SHP77 treated with DMSO at 0.1 percent for 48 hours (cell line): Measurements from ENCODE around the gene PGAP3.
"Not testable (repeated sequence)": the region's sequence is repeated elsewhere in the genome, so short reads cannot be mapped to it uniquely, and the experiment has no call there.

Experiments
- DNase-seq: peaks from one replicate; lab custom pipeline; 2025; lab: John Stamatoyannopoulos, UW

The PGAP3 gene

DNA sequence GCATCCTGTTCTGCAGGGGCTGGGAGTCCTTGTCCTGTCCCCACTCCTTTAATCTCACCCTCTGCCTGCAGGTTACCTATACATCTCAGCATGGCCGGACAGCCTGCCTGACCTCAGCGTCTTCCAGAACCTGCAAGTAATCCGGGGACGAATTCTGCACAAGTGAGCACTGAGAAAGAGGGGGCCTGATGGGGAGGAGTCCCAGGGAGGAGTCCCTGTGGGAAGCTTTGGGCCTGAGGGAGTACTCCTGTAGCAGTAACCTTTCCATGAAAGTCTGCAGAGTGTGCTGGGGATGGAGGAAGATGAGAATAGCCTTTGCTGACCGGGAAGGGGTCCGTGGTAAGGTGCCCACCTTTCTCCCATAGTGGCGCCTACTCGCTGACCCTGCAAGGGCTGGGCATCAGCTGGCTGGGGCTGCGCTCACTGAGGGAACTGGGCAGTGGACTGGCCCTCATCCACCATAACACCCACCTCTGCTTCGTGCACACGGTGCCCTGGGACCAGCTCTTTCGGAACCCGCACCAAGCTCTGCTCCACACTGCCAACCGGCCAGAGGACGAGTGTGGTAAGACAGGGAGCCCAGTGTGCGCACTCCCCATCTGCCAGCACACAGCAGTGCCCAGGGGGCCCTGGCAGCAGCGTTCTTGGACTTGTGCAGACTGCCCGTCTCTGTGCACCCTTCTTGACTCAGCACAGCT, 27.7 kb upstream of the PGAP3 start:
- no peak for DNase-seq

DNA sequence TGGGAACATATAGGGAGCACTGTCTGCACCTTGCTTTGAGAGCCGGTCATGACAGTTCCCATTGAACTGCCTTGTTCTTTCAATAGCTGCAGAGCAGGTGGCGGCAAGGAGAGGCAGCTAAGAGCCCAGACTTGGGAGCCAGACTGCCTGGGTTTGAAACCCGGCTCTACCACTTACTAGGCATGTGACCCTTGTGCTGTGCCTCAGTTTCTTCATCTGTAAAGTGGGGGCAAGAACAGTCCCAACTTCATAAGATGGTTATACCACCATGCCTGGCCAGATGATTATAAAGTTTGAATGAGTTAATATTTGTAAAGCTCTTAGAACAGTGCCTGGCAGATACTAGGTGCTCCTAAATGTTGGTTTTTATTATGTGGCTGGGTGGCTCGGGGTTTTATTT, 26.4 kb upstream of the PGAP3 start:
- no peak for DNase-seq

DNA sequence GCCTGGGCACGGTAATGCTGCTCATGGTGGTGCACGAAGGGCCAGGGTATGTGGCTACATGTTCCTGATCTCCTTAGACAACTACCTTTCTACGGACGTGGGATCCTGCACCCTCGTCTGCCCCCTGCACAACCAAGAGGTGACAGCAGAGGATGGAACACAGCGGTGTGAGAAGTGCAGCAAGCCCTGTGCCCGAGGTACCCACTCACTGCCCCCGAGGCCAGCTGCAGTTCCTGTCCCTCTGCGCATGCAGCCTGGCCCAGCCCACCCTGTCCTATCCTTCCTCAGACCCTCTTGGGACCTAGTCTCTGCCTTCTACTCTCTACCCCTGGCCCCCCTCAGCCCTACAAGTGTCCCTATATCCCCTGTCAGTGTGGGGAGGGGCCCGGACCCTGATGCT, 24.0 kb upstream of the PGAP3 start:
- no peak for DNase-seq

DNA sequence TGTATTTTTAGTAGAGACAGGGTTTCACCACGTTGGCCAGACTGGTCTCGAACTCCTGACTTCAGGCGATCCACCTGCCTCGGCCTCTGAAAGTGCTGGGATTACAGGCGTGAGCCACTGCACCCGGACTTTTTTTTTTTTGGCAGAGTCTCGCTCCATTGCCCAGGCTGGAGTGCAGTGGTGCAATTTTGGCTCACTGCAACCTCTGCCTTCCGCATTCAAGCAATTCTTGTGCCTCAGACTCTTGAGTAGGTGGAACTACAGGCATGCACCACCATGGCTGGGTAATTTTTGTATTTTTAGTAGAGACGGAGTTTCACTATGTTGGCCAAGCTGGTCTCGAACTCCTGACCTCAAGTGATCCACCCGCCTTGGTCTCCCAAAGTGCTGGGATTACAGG, 23.2 kb upstream of the PGAP3 start:
- not testable (repeated sequence) for DNase-seq

DNA sequence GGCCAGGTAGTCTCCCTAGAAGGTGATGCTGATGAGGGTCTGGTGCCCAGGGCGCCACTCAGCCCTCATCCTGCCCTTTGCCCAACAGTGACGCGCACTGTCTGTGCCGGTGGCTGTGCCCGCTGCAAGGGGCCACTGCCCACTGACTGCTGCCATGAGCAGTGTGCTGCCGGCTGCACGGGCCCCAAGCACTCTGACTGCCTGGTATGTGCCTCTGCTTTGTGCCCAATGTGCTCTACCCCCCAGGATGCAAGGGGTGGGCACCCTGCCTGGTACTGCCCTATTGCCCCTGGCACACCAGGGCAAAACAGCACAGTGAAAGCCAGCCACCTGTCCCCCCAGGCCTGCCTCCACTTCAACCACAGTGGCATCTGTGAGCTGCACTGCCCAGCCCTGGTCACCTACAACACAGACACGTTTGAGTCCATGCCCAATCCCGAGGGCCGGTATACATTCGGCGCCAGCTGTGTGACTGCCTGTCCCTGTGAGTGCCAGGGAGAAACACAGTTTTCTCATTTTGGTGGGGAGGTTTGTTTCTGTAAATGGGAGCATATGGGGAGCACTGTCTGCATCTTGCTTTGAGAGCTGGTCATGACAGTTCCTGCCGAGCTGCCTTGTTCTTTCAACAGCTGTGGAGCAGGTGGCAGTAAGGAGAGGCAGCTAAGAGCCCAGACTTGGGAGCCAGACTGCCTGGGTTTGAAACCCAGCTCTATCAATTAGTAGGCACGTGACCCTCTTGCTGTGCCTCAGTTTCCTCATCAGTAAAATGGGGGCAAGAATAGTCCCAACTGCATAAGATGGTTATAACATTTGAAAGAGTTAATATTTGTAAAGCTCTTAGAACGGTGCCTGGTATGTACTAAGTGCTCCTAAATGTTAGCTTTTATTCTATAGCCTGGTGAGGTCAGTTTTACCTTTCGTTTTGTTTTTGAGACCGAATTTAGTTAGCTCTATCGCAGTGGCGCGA, 22.4 kb upstream of the PGAP3 start:
- no peak for DNase-seq

DNA sequence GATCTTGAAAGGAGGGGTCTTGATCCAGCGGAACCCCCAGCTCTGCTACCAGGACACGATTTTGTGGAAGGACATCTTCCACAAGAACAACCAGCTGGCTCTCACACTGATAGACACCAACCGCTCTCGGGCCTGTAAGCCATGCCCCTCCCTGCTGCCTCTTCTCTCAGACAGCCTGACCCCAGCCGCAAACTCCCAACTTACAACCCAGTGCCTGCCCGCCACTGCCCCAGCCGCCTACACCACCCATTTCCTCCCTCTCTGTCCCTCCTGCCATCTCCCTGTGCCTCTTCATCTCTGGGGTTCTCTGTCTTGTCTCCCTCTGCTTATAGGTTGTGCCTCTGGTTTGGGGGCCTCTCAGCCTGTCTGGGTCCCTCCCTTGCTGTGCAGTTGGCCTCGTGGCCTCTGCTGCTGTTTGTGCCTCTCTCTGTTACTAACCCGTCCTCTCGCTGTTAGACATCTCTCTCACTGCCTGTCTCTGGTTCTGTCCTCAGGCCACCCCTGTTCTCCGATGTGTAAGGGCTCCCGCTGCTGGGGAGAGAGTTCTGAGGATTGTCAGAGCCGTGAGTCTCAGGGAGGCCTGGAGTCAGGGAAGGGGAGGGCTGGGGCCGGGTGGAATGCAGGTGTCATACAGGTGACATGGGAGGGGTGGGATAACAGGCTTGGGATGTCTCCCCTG, 21.6 kb upstream of the PGAP3 start:
- no peak for DNase-seq

DNA sequence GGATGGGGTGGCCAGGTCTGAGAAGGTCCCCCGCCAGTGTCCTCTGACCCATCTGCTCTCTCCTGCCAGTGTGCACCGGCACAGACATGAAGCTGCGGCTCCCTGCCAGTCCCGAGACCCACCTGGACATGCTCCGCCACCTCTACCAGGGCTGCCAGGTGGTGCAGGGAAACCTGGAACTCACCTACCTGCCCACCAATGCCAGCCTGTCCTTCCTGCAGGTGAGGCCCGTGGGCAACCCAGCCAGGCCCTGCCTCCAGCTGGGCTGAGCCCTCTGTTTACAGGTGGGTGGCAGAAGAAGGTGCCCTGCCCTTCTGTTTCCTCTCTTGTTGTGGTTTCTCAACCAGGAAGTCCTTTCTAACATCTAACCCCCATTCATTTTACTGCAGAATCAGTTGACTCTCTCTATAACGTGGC, 19.1 kb upstream of the PGAP3 start:
- no peak for DNase-seq

DNA sequence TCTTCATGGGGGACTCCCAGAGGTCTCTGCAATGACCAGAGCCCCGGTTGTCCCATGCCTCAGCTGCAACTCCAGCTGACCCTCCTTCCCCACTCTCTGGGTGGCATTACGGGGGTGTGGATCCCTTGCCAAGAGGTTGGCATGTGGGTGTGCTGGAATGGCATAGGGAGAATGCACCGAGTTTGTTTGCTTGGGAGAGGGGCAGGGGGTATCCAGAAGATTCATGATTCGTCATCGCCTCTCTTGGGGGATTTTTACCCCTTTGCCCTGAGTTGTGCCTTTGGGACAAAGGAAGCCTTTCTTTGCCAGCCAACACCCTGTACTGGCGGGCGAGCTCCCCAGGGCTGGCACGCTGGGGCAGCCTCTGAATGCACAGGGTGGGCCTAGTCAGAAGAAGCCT, 18.5 kb upstream of the PGAP3 start:
- no peak for DNase-seq

DNA sequence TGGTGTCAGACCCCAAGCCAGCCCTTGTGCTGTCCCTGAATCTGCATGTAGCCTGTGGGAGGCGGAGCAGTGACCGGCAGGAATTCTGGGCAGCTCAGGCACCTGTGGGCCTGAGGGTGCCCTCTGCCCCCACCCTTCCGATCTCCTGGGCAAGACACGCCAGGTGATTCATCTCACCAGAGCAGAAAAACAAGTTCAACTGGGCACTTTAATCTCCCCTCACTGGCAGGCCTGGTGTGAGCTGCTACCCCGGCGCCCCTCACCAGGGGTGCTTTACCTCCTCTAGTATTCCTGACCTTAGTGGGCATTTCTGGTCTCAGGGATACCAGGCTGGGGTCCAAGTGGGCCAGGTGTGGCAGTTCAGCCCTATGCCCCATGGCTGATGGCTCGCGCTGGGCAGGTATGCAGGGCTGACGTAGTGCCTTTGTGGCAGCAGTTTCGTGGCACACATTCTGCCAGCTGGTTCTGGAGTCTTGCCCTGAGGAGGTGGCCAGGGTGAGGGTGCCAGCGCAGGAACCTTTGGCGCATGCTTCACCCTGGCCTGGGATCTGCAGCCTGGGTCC, 18.0 kb upstream of the PGAP3 start:
- no peak for DNase-seq

DNA sequence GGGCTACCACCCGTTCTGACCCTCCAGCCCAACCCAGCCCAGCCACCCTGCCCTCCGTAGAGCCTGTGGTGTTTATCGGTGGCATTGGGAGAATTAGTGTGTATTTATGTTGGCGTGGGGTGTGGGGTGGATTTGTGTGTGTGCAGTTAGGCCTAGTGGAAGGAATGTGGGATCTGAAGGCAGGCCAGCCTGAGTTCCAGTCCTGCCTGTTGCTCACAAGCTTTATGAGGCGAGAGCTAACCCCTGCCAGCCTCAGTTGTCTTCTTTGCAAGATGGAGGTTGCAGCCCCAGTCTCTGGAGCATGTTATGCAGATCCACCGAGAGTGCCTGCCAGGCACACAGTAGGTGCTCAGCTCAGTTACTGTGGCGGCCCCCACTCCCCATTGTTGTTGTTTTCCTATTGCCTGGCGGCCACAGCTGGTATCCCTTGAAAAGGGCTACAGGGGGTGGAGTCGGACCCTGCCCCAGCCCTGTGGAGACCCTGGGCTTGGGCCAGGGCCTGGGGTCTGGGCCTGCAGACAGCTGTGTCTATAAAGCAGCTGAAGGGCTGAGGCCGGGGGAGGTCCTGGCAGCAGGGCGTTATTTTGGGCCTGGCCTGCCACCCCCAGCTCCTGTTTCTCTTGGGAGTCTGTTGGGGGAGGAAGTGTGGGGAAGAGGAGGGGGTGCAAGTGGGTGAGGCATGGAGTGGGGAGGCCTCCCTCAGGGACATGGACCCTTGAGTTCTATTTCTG, 17.1 kb upstream of the PGAP3 start:
- no peak for DNase-seq

DNA sequence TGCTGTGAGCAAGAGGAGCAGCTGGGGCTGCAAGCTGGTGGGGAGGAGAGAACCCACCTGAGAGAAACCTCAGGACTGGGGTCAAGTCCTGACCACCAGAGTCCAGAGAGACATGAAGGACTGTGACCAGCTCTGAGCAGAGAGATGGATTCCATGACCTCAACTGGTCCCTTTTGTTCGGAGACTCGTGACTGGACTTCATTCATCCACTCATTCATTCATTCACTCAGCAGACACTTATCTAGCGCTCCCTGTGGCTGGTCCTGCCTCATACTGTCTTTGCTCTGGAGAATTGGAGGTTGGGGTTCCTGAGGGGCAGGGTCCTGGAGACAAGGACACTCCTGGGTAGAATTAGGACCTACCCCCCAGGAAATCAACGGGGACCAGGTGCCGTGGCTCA, 16.1 kb upstream of the PGAP3 start:
- DNase-seq: no peak

DNA sequence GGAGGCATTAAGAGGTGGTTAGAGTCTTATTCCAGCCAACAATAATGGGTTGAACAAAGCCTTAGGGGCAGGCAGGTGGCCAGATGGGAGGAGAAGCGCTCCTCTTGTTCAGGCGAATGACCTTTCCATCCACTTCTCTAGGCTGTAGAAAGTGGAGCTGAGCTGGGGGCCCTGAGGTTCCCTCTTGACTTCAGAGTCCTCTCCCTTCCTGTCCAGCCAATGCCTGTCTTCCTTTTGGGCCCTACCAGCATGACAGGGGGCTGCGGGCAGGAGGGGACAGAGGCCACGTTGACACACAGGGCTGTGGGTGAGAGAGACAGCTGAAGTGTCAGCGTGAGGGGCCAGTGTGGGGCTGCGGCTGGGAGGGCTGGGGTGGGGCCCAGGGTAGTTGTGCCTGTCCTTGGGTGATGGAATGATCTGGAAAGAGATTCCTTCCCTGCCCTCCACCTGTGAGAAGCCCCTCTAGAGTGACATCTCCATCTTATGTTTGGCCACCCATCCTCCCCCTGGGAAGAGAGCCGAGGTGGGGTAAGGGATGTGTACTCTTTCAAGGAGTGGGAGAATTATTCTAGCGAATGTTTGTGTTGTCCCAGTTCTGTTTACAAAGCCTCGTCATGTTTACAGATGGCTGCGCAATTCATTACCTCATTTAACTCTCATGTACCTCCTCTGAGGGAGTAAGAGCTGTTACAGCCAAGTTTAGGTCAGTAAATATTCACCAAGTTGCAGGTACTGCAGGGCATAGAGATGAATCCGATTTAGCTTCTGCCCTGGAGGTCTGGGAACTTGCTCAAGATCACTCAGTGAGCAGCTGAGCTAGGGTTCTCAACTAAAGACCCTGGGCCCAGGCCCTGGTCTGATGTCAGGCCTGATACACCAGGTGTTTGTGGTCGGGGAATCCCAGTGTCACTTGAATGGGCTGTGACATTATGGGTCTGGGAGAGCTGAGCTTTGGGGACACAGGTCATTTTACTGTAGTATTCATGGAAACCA, 15.3 kb upstream of the PGAP3 start:
- DNase-seq: no peak

DNA sequence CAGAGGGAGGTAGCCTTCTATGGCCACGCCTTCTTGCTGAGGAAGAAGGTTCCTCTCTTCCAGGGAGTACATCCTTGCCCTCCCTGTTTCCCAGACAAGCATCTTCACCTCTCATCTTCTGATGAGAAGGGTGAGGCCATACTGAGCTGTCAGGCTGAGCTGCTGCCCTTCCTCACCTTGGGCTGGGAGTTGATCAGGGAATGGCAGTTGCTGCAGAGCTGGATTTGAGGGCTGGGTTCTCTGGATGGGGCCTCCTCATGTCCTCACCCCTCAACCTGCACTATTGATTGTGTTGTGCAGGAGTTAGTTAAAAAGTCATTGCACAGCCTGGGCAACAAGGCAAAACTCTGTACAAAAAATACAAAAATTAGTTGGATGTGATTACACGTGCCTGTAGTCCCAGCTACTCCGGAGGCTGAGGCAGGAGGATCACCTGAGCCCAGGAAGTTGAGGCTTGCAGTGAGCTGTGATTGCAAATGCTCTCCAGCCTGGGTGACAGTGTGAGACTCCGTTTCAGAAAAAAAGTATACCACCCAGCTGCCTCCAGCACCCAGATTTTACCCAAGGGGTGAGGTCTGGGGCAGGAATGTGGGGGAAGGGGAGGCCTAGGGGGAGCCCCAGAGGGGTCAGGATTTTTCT, 14.0 kb upstream of the PGAP3 start:
- no peak for DNase-seq

DNA sequence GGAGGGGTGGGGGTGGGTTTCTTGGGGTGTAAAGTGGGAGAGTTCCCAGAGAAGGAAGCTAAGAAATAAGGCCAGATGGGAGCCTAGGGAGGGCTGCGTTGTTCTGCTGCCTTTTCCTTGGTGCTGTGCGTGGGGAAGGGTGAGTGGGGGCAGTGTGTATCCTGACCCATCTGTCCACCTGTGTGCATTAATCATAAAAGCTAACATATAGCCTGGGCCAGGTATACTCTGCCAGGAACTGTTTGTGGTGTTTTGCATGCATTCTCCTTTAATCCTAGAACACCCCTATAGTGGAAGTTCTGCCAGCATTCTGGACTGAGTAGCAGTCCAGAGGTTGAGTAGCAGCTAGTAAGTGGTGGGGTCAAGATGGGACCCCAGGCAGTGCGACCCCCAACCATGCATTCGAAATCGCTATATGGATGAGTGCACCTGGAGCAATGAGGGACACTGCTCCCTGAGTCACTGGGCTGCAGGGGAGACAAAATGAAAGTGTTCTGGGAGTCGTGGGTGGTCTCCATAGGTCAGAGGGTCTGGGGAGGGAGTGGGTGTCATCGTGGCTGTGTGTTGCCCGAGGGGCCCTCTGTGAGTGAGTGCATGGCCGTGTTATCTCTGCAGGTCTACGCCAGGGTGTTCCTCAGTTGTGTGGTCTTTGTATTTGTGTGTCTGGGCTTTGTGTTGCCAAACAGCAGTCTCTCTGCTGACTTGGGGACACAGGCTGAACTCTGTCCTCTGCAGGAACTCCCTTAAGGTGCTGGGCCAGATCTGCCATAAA, 13.3 kb upstream of the PGAP3 start:
- DNase-seq: no peak

DNA sequence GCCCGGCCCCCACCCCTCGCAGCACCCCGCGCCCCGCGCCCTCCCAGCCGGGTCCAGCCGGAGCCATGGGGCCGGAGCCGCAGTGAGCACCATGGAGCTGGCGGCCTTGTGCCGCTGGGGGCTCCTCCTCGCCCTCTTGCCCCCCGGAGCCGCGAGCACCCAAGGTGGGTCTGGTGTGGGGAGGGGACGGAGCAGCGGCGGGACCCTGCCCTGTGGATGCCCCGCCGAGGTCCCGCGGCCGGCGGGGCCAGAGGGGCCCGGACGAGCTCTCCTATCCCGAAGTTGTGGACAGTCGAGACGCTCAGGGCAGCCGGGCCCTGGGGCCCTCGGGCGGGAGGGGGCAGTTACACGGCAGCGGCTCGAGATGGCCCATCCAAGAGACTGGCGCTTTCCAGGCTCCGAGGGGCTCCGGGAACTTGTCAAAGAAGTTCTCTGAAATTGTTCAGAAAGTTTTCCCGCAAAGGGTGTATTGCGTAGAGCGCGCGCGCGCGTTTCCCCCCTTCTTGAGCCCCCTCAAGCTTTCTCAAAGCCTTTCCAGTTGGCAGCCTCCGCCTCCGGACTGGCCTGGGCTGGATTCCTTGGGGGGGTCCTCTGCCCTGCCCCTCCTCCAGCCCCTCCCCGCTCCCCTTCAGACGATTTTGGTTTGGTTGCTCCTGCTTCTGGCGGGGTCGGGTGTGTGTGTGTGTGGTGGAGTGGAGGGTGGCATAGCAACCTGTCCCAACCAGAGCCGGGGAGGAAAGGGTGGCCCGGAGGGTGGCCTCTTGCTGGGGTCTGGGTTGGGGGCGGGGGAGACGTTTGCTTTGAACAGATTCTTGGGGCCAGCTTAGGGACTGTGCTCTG, 12.5 kb upstream of the PGAP3 start:
- no peak for DNase-seq

DNA sequence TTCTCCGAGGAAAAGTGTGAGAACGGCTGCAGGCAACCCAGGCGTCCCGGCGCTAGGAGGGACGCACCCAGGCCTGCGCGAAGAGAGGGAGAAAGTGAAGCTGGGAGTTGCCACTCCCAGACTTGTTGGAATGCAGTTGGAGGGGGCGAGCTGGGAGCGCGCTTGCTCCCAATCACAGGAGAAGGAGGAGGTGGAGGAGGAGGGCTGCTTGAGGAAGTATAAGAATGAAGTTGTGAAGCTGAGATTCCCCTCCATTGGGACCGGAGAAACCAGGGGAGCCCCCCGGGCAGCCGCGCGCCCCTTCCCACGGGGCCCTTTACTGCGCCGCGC, 11.9 kb upstream of the PGAP3 start, which contains the start of gene ERBB2:
Gene ERBB2, plus strand, starts transcription at position 247 of the 330 bp plus-strand sequence. CDS start 175 bp downstream, outside the sequence.
- DNase-seq: no peak

DNA sequence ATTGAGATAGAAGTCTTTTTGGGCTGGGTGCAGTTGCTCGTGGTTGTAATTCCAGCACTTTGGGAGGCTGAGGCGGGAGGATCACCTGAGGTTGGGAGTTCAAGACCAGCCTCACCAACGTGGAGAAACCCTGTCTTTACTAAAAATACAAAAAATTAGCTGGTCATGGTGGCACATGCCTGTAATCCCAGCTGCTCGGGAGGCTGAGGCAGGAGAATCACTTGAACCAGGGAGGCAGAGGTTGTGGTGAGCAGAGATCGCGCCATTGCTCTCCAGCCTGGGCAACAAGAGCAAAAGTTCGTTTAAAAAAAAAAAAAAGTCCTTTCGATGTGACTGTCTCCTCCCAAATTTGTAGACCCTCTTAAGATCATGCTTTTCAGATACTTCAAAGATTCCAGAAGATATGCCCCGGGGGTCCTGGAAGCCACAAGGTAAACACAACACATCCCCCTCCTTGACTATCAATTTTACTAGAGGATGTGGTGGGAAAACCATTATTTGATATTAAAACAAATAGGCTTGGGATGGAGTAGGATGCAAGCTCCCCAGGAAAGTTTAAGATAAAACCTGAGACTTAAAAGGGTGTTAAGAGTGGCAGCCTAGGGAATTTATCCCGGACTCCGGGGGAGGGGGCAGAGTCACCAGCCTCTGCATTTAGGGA, 11.4 kb upstream of the PGAP3 start:
- DNase-seq: not testable (repeated sequence)

DNA sequence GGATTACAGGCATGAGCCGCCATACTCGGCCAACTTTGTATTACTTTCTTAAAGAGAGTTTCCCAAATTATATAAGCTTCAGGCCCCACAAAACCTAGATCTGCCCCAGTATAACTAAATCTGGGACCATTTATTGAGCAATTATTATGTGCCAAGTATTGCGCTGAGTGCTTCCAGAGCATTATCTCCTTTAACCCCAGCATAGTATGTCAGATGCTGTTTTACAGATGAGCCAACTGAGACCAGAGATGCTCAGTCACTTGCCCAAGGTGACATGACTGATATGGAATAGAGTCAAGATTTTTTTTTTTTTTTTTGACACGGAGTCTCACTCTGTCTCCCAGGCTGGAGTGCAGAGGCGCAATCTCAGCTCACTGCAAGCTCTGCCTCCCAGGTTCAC, 10.1 kb upstream of the PGAP3 start:
- DNase-seq: no peak
